ENCODE data around the gene SDC4.

The SDC4 gene

DNA sequence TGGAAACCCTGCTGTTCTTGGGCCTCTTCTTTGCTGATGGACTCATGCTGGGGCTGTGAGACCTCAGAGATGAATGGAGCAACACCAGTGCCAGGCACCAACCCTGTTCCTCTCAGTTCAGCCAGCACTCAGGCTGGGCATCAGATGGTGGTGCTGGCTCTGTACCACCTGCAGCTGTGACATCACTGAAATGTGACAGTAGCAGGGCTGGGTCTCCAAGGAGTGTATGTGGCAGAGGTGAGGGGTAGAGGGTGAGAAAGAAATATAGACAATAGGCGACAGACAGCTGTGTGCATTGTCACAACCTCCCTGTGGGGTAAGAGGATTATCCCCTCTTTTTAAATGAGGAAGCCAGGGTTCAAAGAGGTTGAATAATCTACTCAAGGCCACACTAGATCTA is 30.0 kb upstream of the SDC4 start, which contains the start of gene TP53TG5:
TSS of gene TP53TG5 (minus strand) at position 135 of the 400 bp plus-strand sequence. CDS start at position 46, 89 bp downstream.
- TF ChIP-seq ZFX (IDR thresholded peaks at IDR 0.05), result no peak
- TF ChIP-seq, protein P1, sequence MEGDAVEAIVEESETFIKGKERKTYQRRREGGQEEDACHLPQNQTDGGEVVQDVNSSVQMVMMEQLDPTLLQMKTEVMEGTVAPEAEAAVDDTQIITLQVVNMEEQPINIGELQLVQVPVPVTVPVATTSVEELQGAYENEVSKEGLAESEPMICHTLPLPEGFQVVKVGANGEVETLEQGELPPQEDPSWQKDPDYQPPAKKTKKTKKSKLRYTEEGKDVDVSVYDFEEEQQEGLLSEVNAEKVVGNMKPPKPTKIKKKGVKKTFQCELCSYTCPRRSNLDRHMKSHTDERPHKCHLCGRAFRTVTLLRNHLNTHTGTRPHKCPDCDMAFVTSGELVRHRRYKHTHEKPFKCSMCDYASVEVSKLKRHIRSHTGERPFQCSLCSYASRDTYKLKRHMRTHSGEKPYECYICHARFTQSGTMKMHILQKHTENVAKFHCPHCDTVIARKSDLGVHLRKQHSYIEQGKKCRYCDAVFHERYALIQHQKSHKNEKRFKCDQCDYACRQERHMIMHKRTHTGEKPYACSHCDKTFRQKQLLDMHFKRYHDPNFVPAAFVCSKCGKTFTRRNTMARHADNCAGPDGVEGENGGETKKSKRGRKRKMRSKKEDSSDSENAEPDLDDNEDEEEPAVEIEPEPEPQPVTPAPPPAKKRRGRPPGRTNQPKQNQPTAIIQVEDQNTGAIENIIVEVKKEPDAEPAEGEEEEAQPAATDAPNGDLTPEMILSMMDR (conservative IDR thresholded peaks at IDR 0.05), result no peak
- no peak within 1 kb of the TSS for H3K27ac ChIP-seq

- TF ChIP-seq, protein P1 (conservative IDR thresholded peaks at IDR 0.05), result no peak
- no peak for TF ChIP-seq ZFX (IDR thresholded peaks at IDR 0.05)
- H3K27ac ChIP-seq, result no peak overlapping the region
Observed at GRCh38 chr20:45377269-45377668, 29.0 kb upstream of the SDC4 start.

DNA sequence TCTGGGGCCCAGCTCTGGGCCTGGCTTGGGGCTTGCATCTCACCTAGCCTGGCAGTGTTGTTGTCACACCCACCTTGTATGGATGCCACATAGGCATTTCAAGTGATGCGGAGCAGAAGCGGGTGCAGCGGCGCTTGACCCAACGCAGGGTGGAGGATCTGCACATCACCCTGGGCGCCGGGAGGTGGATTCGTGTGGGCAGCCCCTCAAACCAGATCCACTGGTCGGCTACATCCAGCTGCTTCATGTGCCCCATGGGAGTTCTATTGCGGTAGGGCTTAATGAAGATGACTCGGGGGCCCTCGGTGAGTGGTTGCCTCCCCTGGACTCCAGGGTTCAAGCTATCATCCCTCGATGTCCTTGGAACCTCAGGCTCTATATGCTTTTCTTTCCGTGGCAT is 26.7 kb upstream of the SDC4 start:
- H3K27ac ChIP-seq, result no peak overlapping the region
- no peak for TF ChIP-seq ZFX (IDR thresholded peaks at IDR 0.05)
- TF ChIP-seq, protein P1 (conservative IDR thresholded peaks at IDR 0.05), result no peak

DNA sequence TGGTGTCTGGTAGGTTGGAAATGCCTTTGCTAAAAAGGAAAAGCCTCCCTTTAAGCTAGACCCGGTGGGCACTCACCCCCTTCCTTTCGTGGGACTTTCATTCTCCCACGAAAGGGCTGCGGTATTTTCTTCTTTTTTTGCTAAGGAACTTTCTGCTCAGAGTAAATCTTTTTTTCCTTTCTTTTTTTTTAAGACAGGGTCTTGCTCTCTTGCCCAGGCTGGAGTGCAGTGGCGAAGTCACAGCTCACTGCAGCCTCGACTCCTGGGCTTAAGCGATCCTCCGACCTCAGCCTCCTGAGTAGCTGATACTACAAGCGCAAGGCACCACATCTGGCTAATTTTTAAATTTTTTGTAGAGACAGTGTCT is 25.9 kb upstream of the SDC4 start:
- TF ChIP-seq, protein P1 (conservative IDR thresholded peaks at IDR 0.05), result peak; percentile 15
- TF ChIP-seq ZFX (IDR thresholded peaks at IDR 0.05), result no peak
- H3K27ac ChIP-seq, result no peak overlapping the region

GRCh38 chr20:45373353-45374100 is 25.3 kb upstream of the SDC4 start:
- no peak overlapping the region for H3K27ac ChIP-seq
- TF ChIP-seq, protein P1 (conservative IDR thresholded peaks at IDR 0.05), result peak; percentile 95
- TF ChIP-seq ZFX (IDR thresholded peaks at IDR 0.05), result no peak

DNA sequence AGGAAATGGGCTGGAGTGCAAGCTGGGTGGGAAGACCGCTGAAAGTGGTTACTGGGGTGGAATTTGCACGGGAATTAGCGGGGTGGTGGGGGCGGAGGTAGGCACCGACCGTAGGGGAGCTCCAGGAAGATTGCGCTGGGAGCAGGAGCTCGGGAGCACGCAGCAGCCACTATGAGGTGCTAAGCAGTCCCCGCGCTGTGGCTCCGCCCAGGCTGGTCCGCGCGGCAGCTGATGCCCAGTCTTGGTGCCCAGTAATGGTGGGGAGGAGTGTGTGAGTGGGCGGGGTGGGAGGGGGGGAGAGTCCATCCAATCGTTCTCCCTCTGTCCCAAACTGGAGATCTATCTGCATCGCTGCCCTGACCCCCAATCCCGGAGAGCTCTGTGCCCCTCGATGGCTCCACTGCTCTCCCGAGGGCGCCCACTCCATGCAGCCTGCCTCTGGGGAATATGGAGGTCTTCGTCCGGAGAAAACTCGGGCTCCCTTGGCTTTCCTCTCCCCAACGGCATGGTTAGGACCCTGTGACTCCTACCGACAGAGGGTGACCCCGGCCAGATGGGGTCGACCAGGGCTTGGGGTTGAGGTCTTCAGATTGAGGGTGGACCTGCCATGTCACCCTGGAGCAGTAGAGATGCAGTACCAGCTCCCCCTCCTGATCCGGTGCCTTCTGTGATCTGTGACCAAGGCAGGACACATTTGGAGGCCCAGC is 24.6 kb upstream of the SDC4 start:
- H3K27ac ChIP-seq, result no peak overlapping the region
- TF ChIP-seq, protein P1 (conservative IDR thresholded peaks at IDR 0.05), result no peak
- TF ChIP-seq ZFX (IDR thresholded peaks at IDR 0.05), result no peak

GRCh38 chr20:45372241-45372640 is 24.0 kb upstream of the SDC4 start:
- no peak for TF ChIP-seq ZFX (IDR thresholded peaks at IDR 0.05)
- TF ChIP-seq, protein P1 (conservative IDR thresholded peaks at IDR 0.05), result no peak
- H3K27ac ChIP-seq, result no peak overlapping the region

Measured in C4-2B (cell line).